ENCODE measurements around the gene SRRD.

Gene SRRD

GRCh38 chr22:26479792-26480610 is 3.7 kb upstream of the SRRD start:
- H3K4me1 ChIP-seq (ENCODE audit: control insufficient read depth, insufficient read depth, low read length) = peaks cover 18% of the 10 kb centered on the region
- no peaks in the 10 kb centered on the region for H3K27me3 ChIP-seq (ENCODE audit: control insufficient read depth, insufficient read depth, low read length)
- peaks cover 7% of the 10 kb centered on the region for H3K36me3 ChIP-seq (ENCODE audit: control insufficient read depth, insufficient read depth, low read length)
- H3K9ac ChIP-seq (ENCODE audit: low read length) = no peak overlapping the region
- H3K4me3 ChIP-seq (ENCODE audit: low read length) = peak overlapping the region; percentile 0
- H3K27ac ChIP-seq (ENCODE audit: low read depth, low read length) = no peak overlapping the region

DNA sequence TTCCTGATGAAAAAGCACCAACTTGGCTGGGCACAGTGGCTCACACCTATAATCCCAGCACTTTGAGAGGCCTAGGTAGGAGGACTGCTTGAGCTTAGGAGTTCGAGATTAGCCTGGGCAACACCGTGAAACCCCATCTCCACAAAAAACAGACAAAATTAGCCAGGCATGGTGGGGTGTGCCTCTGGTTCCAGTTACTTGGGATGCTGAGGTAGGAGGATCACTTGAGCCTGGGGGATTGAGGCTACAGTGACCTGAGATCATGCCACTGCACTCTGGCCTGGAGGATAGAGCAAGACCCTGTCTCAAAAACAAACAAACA is 3.1 kb upstream of the SRRD start:
- Histone ChIP-seq H3K4me3 (ENCODE audit: low read length) (no peak overlapping the region), H3K27me3 (ENCODE audit: control insufficient read depth, insufficient read depth, low read length) (no peaks in the 10 kb centered on the region), H3K4me1 (ENCODE audit: control insufficient read depth, insufficient read depth, low read length) (peaks cover 20% of the 10 kb centered on the region), H3K27ac (ENCODE audit: low read depth, low read length) (no peak overlapping the region), H3K9ac (ENCODE audit: low read length) (no peak overlapping the region), H3K36me3 (ENCODE audit: control insufficient read depth, insufficient read depth, low read length) (peaks cover 7% of the 10 kb centered on the region)

GRCh38 chr22:26481112-26481693 is 2.5 kb upstream of the SRRD start:
- Histone ChIP-seq H3K9ac (ENCODE audit: low read length) (no peak overlapping the region), H3K27me3 (ENCODE audit: control insufficient read depth, insufficient read depth, low read length) (no peaks in the 10 kb centered on the region), H3K27ac (ENCODE audit: low read depth, low read length) (no peak overlapping the region), H3K4me1 (ENCODE audit: control insufficient read depth, insufficient read depth, low read length) (peaks cover 20% of the 10 kb centered on the region), H3K36me3 (ENCODE audit: control insufficient read depth, insufficient read depth, low read length) (peaks cover 7% of the 10 kb centered on the region), H3K4me3 (ENCODE audit: low read length) (no peak overlapping the region)

DNA sequence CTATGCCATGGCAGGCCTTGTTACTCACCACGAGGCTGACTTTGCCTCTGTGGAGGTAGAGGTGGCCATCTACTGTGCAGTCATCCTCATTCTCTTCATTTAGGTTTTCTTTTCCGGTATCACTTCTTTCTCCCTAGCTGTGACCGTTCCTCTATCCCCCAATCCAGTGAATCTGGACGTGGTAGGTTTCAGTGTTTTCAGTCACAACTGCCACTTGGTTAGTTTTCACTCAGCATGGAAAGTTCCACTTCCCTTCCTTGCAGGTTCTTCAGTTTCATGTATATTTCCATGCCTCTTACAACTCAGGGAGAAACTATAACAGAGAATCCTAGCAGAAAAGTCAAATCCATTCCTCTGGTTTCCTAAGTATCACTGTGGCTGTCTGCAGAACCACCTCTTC is 2.0 kb upstream of the SRRD start:
- H3K27ac ChIP-seq (ENCODE audit: low read depth, low read length) = no peak overlapping the region
- H3K36me3 ChIP-seq (ENCODE audit: control insufficient read depth, insufficient read depth, low read length) = peaks cover 7% of the 10 kb centered on the region
- H3K4me3 ChIP-seq (ENCODE audit: low read length) = no peak overlapping the region
- H3K27me3 ChIP-seq (ENCODE audit: control insufficient read depth, insufficient read depth, low read length) = no peaks in the 10 kb centered on the region
- H3K9ac ChIP-seq (ENCODE audit: low read length) = no peak overlapping the region
- H3K4me1 ChIP-seq (ENCODE audit: control insufficient read depth, insufficient read depth, low read length) = peaks cover 20% of the 10 kb centered on the region

- Histone ChIP-seq H3K27ac (ENCODE audit: low read depth, low read length) (no peak overlapping the region), H3K36me3 (ENCODE audit: control insufficient read depth, insufficient read depth, low read length) (peaks cover 4% of the 10 kb centered on the region), H3K27me3 (ENCODE audit: control insufficient read depth, insufficient read depth, low read length) (no peaks in the 10 kb centered on the region), H3K4me3 (ENCODE audit: low read length) (no peak overlapping the region), H3K9ac (ENCODE audit: low read length) (no peak overlapping the region), H3K4me1 (ENCODE audit: control insufficient read depth, insufficient read depth, low read length) (peaks cover 20% of the 10 kb centered on the region)
Observed at GRCh38 chr22:26482161-26482560, 1.5 kb upstream of the SRRD start.

DNA sequence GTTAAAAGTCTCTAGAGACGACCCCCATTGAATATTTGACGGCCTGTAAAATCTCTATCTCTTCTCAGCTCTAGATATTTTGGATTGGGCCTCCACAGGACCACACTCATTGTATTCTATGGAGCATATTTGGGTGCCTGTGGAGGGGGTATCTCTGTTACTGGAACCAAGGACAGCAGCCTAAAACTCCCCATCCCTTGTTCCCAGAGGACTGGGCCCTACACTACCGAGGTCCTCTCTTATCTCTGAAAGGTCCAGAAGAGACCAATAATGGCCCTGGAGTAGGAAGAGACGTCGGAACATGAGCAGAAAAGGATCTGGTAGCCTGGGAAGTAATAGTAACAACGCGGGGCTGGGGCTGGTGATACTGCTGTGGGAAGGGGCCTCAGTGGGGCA is 636 bp upstream of the SRRD start:
- H3K9ac ChIP-seq (ENCODE audit: low read length) = peak overlapping the region; percentile 99
- peaks cover 20% of the 10 kb centered on the region for H3K4me1 ChIP-seq (ENCODE audit: control insufficient read depth, insufficient read depth, low read length)
- H3K36me3 ChIP-seq (ENCODE audit: control insufficient read depth, insufficient read depth, low read length) = no peaks in the 10 kb centered on the region
- H3K27me3 ChIP-seq (ENCODE audit: control insufficient read depth, insufficient read depth, low read length) = no peaks in the 10 kb centered on the region
- peak overlapping the region; percentile 96 for H3K27ac ChIP-seq (ENCODE audit: low read depth, low read length)
- H3K4me3 ChIP-seq (ENCODE audit: low read length) = peak overlapping the region; percentile 98

- Histone ChIP-seq H3K27ac (ENCODE audit: low read depth, low read length) (peak overlapping the region; percentile 96), H3K27me3 (ENCODE audit: control insufficient read depth, insufficient read depth, low read length) (no peaks in the 10 kb centered on the region), H3K9ac (ENCODE audit: low read length) (peak overlapping the region; percentile 64), H3K36me3 (ENCODE audit: control insufficient read depth, insufficient read depth, low read length) (peaks cover 6% of the 10 kb centered on the region), H3K4me3 (ENCODE audit: low read length) (peak overlapping the region; percentile 98), H3K4me1 (ENCODE audit: control insufficient read depth, insufficient read depth, low read length) (peaks cover 20% of the 10 kb centered on the region)
Observed at GRCh38 chr22:26484360-26484706, 656 bp downstream of the SRRD start.

DNA sequence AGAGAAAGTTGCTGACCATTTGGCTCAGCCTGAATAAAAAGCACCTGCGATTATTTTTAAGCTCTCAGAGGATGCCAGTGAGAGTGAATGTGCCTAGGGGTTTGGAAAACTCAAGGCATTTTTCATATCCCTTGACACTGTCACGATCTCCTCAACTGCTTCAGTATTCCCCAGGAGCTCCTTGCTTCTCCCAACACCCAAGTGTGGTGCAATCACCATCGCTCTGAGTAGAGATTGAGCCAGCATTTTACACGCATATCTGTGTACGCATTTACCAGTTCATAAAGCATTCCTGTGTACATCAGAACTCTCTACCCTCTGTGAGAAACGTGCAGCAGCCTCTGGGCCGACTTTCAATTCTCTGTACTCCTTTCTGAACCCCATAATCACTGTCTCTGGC is 1.3 kb downstream of the SRRD start:
- peak overlapping the region; percentile 30 for H3K27ac ChIP-seq (ENCODE audit: low read depth, low read length)
- peaks cover 8% of the 10 kb centered on the region for H3K36me3 ChIP-seq (ENCODE audit: control insufficient read depth, insufficient read depth, low read length)
- no peaks in the 10 kb centered on the region for H3K27me3 ChIP-seq (ENCODE audit: control insufficient read depth, insufficient read depth, low read length)
- no peak overlapping the region for H3K9ac ChIP-seq (ENCODE audit: low read length)
- peaks cover 20% of the 10 kb centered on the region for H3K4me1 ChIP-seq (ENCODE audit: control insufficient read depth, insufficient read depth, low read length)
- no peak overlapping the region for H3K4me3 ChIP-seq (ENCODE audit: low read length)

DNA sequence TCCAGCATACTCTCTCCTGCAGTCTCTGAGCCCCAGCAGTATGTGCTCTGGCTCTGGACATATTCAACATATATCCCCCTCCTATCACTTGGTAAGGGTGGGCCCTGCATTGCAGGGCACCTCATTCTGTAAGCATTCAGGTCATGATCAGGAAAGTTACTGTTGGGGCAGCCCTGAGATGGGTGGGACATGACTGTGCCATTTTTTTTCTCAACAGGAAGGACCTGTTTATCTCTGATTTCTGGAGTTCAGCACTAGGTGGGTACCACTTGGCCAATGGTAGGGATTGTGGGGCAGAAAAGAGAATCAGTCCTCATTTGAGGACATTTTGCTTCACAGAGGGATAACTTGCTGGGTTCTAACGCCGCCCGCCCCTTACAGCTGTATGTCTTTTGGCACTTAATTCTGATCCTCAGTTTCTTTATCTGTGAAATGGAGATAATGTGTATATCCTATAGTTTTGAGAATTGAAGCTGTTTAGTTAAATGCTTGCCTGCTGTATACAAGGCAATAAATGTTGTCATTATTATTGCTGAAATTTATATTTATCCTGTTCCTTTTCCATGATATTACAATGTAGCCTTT is 2.2 kb downstream of the SRRD start:
- H3K27me3 ChIP-seq (ENCODE audit: control insufficient read depth, insufficient read depth, low read length) = no peaks in the 10 kb centered on the region
- no peak overlapping the region for H3K27ac ChIP-seq (ENCODE audit: low read depth, low read length)
- H3K4me3 ChIP-seq (ENCODE audit: low read length) = no peak overlapping the region
- H3K9ac ChIP-seq (ENCODE audit: low read length) = no peak overlapping the region
- H3K4me1 ChIP-seq (ENCODE audit: control insufficient read depth, insufficient read depth, low read length) = peaks cover 20% of the 10 kb centered on the region
- peaks cover 8% of the 10 kb centered on the region for H3K36me3 ChIP-seq (ENCODE audit: control insufficient read depth, insufficient read depth, low read length)

- peaks cover 20% of the 10 kb centered on the region for H3K4me1 ChIP-seq (ENCODE audit: control insufficient read depth, insufficient read depth, low read length)
- no peaks in the 10 kb centered on the region for H3K27me3 ChIP-seq (ENCODE audit: control insufficient read depth, insufficient read depth, low read length)
- peaks cover 8% of the 10 kb centered on the region for H3K36me3 ChIP-seq (ENCODE audit: control insufficient read depth, insufficient read depth, low read length)
- no peak overlapping the region for H3K4me3 ChIP-seq (ENCODE audit: low read length)
- no peak overlapping the region for H3K9ac ChIP-seq (ENCODE audit: low read length)
- no peak overlapping the region for H3K27ac ChIP-seq (ENCODE audit: low read depth, low read length)
Observed at GRCh38 chr22:26486394-26486793, 2.7 kb downstream of the SRRD start.

DNA sequence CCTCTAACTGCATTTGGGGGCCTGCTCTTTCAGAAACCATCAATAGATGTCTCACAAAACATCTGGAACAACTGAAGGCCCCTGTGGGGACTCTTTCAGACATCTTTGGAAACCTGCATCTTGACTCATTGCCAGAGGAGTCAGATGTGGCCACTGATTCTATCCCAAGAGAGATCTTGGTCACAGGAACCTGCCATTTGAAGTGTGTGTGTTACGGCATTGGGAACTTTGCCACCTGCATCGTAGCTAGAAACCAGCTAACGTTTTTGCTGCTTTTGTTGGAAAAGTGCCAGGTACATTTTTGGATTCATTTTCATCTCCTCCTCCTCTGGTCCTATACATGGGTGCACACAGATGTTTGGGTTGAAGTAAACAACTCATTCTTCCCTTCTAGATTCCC is 4.3 kb downstream of the SRRD start:
- H3K4me1 ChIP-seq (ENCODE audit: control insufficient read depth, insufficient read depth, low read length) = peaks cover 13% of the 10 kb centered on the region
- H3K27me3 ChIP-seq (ENCODE audit: control insufficient read depth, insufficient read depth, low read length) = no peaks in the 10 kb centered on the region
- H3K36me3 ChIP-seq (ENCODE audit: control insufficient read depth, insufficient read depth, low read length) = peaks cover 20% of the 10 kb centered on the region
- no peak overlapping the region for H3K4me3 ChIP-seq (ENCODE audit: low read length)
- no peak overlapping the region for H3K27ac ChIP-seq (ENCODE audit: low read depth, low read length)
- no peak overlapping the region for H3K9ac ChIP-seq (ENCODE audit: low read length)

DNA sequence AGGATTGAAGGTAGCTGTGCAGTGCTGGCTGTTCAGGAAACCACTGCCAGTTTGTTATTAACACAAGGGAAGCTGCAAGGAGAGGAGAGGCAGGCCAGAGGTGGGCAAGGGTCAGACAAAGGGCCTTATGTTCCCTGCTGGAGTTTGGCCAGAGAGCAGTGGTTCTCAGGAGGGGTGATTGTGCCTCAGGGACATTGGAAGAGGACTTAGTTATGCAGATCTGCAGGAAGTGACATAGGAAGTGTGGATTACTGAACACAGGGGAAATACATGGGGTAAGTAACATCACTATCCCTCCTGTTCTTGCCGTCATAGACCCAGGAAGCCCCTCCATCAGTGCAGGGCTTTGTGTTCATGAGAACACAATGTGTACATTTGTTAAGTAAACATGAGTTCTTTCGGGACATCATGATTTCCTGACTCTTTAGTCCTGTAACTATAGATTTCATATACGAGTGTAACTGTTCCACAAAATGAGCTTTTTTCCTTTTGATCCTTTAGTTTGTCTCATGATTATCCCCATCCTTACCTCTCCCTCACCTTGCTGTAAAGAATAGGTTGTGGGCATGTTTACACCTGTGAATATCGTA is 5.9 kb downstream of the SRRD start:
- no peak overlapping the region for H3K9ac ChIP-seq (ENCODE audit: low read length)
- H3K27ac ChIP-seq (ENCODE audit: low read depth, low read length) = no peak overlapping the region
- peaks cover 33% of the 10 kb centered on the region for H3K36me3 ChIP-seq (ENCODE audit: control insufficient read depth, insufficient read depth, low read length)

More for the DNA sequence above, 5.9 kb downstream of the SRRD start:
- Histone ChIP-seq H3K27me3 (ENCODE audit: control insufficient read depth, insufficient read depth, low read length) (no peaks in the 10 kb centered on the region), H3K4me3 (ENCODE audit: low read length) (no peak overlapping the region), H3K4me1 (ENCODE audit: control insufficient read depth, insufficient read depth, low read length) (peaks cover 6% of the 10 kb centered on the region)
